Measurements from ENCODE around the gene HSBP1L1.
"Not testable (repeated sequence)": the region's sequence is repeated elsewhere in the genome, so short reads cannot be mapped to it uniquely, and the experiment has no call there.

DNA sequence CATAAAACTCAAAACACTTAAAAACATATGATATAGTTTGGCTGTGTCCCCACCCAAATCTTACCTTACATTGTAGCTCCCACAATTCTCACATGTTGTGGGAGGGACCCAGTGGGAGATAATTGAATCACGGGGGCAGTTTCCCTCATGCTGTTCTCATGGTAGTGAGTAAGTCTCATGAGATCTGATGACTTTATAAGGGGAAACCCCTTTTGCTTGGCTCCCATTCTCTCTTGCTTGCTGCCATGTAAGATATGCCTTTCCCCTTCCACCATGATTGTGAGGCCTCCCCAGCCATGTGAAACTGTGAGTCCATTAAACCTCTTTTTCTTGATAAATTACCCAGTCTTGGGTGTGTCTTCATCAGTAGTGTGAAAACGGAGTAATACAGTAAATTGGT, 35.3 kb downstream of the HSBP1L1 start:
- TF ChIP-seq, protein P1, sequence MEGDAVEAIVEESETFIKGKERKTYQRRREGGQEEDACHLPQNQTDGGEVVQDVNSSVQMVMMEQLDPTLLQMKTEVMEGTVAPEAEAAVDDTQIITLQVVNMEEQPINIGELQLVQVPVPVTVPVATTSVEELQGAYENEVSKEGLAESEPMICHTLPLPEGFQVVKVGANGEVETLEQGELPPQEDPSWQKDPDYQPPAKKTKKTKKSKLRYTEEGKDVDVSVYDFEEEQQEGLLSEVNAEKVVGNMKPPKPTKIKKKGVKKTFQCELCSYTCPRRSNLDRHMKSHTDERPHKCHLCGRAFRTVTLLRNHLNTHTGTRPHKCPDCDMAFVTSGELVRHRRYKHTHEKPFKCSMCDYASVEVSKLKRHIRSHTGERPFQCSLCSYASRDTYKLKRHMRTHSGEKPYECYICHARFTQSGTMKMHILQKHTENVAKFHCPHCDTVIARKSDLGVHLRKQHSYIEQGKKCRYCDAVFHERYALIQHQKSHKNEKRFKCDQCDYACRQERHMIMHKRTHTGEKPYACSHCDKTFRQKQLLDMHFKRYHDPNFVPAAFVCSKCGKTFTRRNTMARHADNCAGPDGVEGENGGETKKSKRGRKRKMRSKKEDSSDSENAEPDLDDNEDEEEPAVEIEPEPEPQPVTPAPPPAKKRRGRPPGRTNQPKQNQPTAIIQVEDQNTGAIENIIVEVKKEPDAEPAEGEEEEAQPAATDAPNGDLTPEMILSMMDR (IDR thresholded peaks at IDR 0.05): not testable (repeated sequence)
- not testable (repeated sequence) for TF ChIP-seq POLR2A (IDR thresholded peaks at IDR 0.05)
